ENCODE measurements around the gene TNK2.

The TNK2 gene

DNA sequence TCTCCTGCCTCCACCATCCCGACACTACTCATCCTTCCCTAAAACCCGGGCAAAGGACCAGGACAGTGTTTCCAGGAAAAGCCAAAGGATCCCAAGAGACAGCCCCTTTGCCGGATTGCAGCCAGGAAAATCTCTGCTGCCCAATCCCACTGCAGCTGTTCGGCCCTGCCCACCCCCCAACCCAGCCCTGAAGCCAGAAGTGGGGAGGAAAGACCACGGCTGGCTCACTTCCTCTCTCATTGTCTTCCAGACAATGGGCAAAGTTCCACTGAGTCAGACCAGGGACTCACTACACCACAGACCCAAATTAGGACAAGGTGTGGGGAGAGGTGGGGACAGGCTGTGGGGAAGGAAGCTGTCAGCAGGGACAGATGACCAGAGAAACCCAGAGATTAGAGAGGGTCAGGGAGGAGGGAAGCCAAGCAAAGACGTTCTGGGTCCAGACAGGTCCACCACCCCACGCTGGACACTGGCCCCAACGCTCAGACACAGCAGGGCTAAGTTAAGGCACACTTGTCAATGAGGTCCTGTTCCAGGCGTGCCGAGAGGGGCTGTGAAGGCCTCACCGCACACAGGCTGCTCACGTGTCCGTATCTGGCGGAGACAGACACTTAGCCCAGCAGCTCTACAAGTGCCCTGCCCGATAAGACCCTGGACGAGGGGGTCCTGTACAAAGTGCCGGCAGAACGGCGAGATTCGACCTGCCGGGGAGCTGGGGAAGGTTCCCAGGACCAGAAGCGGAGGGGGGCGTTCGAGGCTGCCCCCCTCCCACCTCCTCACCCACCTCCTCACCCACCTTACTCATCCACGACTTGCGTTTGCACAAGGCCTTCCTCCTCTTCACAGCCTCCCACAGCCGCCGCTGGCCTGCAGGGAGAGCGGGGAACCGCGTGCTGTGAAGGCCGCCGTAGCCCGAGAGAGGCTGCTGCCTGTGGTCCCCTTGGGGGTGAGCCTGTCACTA is 21.9 kb downstream of the TNK2 start:
- in situ Hi-C loops (cut with MboI; ENCODE audit: low sequenced_read_pairs) = no loop called here

DNA sequence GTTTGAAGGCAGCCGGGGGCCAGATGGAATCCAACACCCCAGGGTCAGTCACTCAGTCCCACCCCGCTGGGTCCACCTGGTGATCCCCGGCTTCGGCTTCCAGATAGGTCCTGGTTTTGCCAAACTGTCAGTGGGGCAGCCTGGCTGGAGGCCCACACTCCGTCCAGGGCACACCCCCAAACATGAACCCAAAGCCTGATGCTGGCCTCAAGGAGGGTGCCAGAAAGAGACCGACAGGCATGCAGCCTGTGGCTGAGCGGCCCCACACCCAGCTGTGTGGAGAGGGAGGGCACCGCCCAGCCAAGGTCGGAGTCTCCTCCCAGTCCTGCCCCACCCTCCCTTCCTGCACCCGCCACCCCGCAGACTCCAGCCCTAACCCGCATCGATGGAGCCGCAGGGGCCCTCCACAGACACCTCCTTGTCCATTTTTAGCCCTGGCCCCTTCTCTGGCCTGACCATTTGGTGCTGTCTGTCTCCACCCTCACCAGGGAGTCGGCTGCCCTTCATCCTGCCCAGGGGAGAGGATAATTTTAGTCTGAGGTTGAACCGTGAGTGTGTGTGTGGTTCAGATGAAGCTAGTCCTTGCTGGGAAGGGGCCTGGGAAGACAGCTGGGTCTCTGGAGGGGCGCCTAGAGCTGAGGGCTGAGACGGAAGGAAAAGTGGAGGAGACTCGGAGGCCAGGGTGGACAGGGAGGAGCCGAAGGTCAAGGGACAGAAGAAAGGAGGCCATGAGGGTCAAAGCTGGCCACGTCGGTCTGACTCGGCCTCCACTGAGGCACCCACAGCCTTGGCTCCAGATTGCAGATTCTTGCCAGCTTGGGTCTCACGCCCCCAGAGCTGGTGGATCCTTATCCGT is 23.1 kb downstream of the TNK2 start:
- in situ Hi-C loops (cut with MboI; ENCODE audit: low sequenced_read_pairs) = no loop called here

DNA sequence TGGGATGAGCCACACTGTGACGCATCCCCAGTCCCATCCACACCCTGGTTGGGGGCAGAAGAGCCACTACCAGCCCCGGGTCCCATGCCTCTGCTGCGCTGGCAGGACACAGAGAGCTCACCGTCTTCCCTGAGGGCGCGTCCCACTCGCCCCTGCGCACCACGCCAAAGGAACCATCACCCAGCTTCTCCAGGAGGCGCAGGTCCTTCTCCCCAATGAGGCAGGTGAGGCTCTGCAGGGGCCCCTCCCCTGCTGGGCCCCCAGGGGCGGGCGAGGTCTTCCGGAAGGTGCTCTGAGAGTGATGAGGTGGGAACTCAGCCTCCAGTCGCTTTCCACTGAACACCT is 23.7 kb downstream of the TNK2 start:
- in situ Hi-C loops (cut with MboI; ENCODE audit: low sequenced_read_pairs) = no loop called here

DNA sequence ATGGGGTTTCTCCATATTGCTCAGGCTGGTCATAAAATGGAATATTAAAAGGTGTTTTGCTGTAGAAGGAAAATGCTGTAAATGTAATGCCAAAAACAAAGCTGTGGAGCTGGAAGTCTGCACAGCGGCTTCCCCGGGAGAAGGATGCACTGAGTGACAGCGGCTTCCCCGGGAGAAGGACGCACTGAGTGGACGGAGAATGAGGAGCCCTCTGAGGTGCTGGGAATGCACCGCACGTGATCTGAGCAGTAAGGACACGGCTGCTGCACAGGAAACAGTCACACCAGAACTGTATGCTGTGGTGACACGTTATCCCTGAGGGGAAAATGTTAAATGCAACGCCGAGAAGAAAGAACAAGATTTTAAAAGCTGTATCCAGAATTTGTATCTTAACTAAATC is 24.6 kb downstream of the TNK2 start:
- in situ Hi-C loops (cut with MboI; ENCODE audit: low sequenced_read_pairs) = no loop called here

DNA sequence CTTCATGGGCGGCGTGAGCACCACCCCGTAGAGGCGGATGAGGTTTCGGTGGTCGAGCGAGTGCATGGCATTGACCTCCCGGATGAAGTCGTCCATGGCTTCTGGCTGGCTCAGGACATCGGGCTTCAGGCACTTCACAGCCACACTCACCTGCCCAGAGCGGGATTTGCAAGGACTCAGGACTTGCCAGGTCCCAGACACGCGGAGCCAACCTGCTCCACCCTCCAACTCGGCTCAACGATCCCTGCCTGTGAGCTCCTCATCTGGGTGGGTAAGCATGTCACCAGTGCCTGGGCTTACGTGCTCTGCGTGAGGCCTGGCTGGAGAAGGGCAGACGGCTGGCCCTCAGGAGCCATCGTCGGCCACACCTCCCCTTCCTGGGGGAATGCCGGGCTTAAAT is 25.2 kb downstream of the TNK2 start:
- in situ Hi-C loops (cut with MboI; ENCODE audit: low sequenced_read_pairs) = no loop called here

DNA sequence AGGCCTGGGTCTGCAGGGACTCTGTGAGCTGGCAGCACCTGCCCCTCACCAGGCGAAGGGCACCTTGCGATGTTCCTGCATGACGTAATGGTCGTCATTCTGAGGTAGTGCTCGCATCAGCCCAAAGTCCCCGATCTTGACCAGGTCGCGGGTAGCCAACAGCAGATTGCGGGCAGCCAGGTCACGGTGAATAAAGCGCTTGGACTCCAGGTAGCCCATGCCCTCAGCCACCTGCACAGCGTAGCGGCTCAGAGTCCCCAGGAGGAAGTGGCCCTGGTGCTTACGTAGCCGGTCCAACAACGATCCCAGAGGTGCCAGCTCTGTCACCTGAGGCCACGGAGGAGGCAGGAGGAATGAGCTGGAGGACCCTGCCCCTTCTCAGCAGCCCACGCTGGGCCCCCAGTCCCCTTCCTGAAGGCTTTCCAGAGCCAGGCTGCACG is 26.3 kb downstream of the TNK2 start:
- in situ Hi-C loops (cut with MboI; ENCODE audit: low sequenced_read_pairs) = no loop called here

DNA sequence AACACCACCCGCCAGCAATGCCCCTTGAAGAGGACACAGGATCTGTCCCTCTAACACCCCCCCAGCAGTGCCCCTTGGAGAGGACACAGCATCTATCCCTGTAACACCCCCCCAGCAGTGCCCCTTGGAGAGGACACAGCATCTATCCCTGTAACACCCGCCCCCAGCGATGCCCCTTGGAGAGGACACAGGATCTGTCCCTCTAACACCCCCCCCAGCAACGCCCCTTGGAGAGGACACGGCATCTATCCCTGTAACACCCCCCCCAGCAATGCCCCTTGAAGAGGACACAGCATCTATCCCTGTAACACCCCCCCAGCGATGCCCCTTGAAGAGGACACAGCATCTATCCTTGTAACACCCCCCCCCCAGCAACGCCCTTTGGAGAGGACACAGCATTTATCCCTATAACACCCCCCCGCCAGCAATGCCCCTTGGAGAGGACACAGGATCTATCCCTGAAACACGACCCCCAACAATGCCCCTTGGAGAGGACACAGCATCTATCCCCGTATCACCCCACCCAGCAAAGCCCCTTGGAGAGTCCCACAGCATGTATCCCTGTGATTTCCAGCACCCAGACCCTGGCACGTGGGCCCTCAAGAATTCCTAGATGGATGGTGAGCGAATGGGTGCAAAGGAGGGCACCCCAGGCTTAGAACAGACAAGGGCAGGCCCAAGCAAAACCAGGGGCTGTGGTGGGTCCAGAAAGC is 26.9 kb downstream of the TNK2 start:
- in situ Hi-C loops (cut with MboI; ENCODE audit: low sequenced_read_pairs) = no loop called here

DNA sequence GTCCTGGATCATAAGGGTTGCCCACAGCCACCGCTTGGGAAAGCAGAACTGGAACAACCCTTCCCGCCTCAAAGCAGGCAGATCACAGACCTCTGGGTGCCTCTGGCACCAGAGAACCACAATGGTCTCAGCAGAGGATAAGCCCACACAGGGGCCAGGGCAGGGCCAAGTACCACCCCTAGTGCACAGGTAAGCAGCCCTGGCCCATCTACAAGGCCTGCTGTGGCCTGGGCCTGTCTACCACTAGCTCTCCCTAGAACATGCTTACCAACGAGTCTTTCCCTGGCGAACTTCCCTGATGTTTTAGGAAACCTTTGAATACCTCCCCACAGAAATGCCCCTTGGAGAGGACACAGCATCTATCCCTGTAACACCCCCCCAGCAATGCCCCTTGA is 28.3 kb downstream of the TNK2 start:
- in situ Hi-C loops (cut with MboI; ENCODE audit: low sequenced_read_pairs) = no loop called here

DNA sequence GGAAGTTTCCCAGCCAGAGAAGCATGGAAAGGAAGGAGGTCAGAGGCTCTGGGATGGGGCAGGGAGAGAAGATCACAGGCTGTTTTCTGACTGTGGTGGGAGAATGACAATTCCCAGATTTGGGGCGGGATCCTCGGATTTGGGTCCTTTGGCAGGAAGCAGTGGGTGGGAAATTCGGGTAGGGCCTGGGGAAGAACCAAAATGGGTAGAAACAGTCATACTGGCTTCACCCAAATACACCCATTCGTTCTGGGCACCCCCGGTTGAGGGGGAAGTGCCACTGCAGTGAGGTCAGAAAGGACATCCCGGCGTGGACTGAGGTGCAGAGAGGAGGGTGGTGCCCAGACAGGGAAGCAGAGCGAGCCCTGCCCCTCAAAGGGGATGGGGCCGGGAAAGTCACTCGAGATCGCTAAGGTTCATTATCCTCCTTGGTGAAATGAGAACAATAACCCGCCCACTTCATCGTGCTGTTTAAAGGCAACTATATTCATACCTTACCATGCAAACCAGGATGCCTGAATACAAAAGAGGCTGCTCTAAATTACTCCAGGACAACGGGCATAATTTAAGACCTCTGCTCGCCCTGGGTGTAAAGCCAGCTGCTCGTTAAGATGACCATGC is 28.8 kb downstream of the TNK2 start:
- in situ Hi-C loops (cut with MboI; ENCODE audit: low sequenced_read_pairs) = no loop called here

DNA sequence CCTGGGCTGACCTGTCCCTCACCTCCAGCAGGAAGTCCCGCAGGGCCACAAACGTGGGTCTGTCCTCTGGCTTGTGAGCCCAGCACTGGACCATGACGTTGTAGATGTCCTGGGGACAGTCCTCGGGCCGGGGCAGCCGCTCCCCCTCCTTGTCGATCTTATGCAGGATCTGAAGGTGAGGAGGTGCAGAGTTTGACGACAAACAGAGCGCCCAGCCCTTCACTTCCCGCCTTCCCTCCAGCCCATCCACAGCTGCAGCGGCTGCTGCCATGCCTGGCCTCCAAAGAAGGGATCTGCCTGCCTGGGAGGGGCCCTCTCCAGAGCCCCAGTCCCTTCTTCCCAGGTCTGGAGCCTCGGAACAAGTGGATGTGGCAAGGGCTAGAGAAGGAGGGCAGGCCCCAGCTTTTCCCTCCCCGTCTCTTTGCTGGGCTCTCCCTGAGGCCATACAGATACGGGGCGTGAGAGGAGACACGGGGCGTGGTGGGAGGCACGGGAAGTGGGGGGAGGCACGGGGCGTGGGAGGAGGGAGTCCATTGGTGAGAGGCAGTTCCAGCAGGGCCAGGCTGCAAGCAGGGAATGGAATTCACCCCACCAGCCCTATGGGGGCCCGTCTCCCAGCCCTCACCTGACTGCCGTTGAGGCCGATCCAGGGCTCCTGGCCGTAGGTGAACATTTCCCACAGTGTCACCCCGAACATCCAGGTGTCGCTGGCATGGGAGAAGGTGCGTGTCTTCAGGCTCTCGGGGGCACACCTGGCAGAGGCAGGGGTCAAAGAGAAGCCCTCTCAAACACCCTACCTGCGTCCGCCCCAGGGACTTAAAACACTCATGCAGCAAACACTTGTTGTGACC is 29.7 kb downstream of the TNK2 start:
- in situ Hi-C loops (cut with MboI; ENCODE audit: low sequenced_read_pairs) = no loop called here

DNA sequence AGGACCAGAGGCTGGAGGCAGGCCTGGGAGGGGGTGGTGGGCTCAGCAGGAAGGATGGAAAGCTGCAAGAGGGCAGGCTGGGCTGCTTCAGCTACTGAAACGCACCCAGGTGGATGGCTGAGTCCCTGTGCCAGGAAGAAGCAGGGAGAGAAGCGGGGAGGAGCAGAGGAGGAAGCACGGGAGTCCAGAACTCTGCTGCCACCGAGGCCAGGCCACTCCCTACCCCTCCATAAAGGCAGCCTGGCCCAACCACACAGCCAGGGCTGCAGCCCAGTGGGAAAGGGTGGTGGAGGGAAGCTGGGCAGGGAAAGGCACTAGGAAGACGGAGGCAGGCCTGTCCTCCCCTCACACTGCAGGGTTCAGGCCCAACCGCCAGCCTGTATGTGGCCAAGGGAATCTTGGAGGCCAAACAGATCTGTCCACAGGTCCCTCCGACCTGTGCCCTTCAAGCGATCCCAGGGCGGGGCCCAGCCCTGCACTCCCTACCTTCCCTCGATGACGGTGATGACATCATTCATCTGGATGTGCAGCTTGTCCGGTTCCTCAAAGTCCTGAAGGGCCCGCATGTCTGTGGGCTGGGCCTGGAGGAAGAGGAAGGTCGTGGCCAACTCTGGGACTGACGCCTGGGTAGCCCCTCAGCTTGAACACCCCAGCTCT is 30.5 kb downstream of the TNK2 start:
- in situ Hi-C loops (cut with MboI; ENCODE audit: low sequenced_read_pairs) = no loop called here

DNA sequence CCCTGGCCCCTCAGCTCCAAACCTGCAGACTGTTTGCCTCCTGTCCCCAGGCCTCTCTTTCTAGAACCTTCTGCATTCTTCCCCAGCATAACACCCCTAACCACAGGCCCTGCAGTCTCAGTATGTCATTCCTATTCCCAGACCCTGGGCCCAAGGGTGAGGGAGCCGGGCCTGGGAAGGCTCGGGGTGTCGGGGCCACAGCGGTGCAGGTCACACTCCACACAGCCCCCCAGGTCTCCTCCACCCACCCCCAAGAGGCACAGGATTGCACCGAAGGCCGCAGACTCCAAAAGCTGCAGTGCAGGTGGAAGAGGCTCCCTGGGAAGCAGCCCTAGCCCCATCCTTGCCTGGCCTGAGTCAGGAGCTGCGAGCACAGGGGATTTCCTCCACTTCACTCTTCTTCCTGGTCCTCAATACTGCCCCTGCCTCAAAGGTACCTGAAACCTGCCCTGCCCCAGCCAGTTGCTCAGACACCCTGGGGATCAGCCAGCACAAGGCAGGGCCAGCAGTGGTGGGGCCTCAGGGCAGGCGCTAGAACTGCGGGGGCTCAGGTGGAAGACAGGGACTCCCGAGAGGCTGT is 31.1 kb downstream of the TNK2 start:
- in situ Hi-C loops (cut with MboI; ENCODE audit: low sequenced_read_pairs) = no loop called here

DNA sequence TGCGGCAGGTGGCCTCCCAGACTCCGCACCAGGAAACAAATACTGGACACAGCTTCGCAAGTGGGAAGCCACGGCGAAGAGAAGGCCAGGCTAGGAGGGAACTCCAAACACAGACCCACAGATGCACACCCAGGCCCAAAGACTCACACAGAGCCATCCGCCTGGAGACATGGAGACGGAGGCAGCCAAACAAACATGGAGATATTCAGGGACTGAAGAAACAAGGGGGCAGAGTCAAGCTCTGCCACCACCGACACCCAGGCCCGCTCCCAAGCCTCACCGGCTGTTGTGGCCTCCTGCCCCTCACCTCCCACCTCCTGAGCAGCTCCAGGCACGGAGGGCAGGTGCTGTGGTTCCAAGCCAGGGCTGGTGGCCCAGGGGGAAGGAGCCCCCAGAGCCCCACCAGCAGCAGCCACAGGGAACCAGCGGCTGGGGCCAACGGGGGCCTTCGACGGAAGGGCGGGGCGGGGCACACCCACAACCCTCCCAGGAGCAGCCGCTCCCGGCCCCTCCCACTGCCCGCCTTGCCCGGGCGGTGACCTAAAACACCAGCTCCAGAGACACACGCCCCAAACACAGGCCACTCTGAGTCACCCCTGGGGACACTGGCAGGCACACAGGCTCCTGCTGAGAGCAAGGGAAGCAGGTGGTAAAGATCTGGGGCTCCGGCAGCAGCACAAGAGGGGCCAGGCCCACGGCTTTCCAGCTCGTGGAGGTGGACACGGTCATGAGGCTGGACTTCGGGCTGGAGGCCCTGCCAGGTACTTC is 31.9 kb downstream of the TNK2 start:
- in situ Hi-C loops (cut with MboI; ENCODE audit: low sequenced_read_pairs) = no loop called here

DNA sequence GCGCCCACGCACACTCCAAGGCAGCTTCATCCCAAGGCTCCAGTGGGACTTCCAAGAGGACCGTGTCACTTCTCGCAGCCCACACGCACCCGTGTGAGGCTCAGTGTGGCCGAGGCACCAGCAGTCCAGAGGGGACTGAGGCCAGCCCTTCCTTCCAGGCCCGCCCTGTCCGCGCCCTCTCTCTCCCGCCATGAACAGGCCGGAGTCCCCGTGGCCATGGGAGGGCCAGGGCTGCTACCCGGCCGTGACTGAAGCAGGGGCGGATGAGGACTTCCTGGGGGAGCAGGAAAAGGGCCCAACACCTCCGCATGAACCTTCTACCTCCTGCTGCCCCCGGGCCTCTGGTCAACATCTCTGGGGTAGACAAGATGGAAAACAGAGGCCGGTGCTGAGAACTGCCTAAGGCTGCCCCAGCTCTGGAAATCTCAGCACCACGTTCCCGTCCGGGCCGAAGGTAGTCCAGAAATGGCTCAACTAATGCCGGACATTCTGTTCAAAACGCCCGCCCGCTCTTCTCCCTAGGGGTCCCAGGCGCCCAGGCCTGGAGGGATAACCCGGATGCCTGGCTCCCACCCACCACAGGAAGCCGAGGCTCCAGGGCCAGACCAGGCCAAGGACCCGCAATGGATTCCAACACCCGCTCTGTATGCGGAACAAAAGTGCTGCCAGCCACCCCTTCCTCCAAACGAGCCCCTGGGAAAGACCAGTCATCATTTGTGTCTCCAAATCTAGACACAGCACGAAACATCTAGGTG is 32.7 kb downstream of the TNK2 start:
- in situ Hi-C loops (cut with MboI; ENCODE audit: low sequenced_read_pairs) = no loop called here

DNA sequence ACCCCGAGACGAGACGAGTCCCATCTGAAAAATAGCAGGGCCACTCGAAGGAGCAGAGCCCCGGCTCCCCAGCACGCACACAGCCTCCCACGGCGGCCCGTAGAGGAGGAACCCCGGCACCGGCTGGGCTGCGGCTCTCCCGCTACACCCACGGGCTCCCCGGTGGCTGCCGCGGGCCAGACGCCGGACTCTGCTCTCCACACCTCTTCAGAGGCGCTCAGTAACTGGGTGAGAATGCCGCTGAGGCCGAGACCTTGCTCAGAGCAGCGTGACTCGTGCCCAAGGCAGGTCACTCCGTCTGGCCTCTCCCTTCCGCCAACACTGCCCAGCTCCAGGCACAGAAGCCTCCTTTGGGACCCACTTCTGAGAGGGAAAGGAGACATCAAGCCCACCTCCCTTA is 34.4 kb downstream of the TNK2 start:
- in situ Hi-C loops (cut with MboI; ENCODE audit: low sequenced_read_pairs) = no loop called here

DNA sequence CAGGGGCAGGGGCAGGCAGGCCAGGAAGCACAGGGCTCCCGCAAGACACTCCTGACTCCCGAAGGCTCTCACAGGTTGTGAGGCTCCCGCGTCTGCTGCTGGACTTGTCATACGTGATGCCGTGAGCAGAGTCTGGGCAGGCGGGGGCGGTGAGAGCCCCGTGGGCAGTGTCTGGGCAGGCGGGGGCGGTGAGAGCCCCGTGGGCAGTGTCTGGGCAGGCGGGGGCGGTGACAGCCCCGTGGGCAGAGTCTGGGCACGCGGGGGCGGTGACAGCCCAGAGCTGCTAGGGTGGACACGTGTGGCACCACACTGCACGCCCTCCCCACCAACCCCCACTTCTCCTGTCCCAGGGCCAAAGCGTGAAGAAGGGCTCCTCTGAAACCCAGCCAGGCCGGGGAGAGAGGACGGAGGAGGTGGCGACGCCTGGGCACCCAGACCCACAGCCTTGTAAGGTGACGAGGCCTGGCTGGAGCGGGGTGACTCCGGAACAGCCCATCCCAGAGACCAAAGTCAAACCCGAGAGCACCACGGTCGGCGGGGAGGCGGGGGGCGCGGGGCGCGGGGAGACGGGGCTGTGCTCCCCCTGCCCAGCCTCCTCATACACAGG is 35.0 kb downstream of the TNK2 start:
- in situ Hi-C loops (cut with MboI; ENCODE audit: low sequenced_read_pairs) = no loop called here

DNA sequence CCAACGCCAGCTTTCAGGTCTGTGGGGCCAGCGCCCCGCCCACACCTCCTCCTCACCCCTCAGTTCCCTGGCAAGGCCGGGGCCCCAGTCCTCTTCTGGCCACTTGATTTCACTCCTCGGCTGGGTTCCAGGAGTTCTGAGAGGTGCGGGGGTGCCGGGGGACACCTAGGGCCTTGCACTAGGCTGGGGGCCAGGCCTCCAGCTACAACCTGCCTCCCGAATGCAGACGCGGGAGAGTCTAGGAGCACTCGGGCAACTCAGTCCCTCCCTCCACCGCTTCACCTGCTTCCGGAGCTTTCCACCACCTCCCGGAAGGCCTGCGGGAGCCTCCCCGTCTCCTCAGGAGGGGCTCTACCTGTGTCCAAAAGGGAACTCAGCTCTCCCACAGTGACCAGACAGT is 35.6 kb downstream of the TNK2 start:
- in situ Hi-C loops (cut with MboI; ENCODE audit: low sequenced_read_pairs) = no loop called here

All from HL-60/S4 (cell line).